Stimulated activated CD8-positive, alpha-beta memory T cell treated with anti-CD3 and anti-CD28 coated beads, Interleukin-12 subunit alpha, Interleukin-12 subunit beta, amount 100 ng/mL, for 1 hour (primary cell): ENCODE measurements around the gene GPR161.
"Not testable (repeated sequence)": the region's sequence is repeated elsewhere in the genome, so short reads cannot be mapped to it uniquely, and the experiment has no call there.

ENCODE experiments used
- DNase-seq: peaks from one replicate; pipeline ENCODE4 v3.0.0-alpha.2; 2020; ENCODE audit warnings: low read depth

Gene GPR161

DNA sequence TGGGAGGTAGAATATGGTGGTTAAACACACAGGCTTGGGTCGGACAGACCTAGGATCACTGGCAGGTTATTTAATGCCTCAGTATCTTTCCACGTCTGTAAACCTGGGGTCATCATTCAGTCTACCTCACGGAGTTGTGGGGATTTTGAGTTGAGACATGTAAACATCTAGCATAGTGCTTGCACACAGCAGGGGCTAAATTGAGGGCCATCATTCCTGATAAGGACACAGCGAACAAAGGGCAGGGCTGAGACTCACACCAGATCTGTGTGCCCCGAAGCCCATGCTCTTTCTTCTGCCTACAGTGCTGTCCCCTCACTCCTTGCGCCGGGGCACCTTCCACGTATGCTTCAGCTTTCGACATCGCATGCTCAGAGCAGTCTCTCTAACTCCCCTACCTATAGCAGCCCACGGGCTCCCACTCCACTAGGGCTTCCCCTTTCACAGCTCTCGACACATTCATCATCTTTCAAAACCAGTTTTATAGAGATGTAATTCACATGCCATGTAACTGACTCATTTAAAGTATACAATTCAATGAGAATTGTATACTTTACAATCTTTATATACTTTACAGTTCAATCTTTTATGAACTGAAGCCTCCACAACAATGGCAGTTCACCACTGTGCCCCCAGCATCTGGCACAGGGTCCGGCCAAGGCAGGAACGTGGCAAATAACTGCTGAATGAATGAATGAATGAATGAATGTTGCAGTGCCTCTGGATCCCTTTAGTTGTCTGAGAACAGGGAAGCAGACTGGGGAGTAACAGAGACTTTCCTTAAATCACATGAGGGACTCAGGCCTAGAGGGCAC, 48.0 kb downstream of the GPR161 start:
- no peak for DNase-seq

- no peak for DNase-seq
Observed at GRCh38 chr1:168087696-168088095, 49.0 kb downstream of the GPR161 start.

GRCh38 chr1:168086438-168086837, 50.3 kb downstream of the GPR161 start:
- DNase-seq: no peak

DNA sequence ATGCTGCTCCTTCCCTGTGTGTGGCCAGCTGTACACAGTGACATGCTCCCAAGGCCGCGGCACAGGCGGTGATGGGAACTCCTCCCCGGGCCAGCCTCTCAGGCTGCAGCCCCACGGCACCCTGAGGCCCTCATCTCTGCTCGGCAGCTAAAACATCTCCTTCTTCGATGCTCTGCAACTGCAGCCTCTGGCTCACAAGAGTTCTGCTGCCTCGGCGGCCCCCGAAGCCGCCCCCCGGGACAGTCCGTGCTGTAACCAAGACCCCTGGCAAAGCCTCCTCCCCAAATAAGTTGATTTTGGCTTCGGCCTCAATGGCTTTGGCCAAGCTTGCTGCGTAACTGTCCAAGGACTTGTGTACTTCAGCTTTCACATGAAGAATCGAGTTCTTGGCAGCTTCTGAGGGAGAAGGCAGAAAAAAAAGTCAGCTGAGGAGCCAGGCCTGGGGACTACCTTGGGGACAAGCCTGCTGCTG, 51.3 kb downstream of the GPR161 start:
- no peak for DNase-seq

DNA sequence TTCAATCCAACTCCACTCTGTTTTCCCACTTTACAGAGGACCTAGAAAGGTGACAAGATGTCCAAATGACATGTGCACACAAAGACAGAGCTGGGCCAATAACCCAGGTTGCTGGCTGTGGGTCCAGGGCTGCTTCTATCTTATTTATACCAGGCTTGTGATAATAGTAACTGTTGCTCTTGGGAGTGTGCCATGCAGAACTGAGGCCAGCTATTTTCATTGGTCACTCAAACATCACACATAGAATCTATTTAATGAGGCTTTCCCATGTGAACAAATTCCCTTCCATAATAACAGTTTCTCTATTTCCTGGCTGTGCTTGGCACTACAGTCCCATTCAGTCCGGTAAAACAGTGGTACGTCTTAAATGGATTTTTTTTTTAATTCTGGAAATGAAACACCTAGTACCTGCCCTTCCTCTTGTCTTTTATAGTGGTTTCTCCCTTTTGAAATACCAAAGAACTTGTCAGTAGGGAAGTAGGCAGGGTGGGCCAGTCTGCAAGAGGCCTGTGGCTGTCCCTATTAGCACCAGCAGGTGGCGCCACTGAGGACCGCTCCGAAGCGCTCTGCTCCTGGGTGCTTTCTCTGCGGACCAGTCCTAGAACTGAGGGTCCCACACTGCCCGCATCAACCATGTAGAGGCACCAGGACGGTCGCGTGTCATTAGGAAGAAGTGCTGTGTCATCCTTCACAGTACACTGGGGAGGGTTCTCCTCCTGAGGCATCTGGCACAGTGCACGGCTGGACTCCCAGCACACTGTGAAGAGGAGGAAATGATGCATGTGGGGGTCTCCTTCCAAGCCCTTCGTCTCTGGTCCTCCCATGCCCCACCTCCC, 52.1 kb downstream of the GPR161 start:
- DNase-seq: peak; percentile 37

GRCh38 chr1:168083456-168084325, 53.0 kb downstream of the GPR161 start:
- no peak for DNase-seq

DNA sequence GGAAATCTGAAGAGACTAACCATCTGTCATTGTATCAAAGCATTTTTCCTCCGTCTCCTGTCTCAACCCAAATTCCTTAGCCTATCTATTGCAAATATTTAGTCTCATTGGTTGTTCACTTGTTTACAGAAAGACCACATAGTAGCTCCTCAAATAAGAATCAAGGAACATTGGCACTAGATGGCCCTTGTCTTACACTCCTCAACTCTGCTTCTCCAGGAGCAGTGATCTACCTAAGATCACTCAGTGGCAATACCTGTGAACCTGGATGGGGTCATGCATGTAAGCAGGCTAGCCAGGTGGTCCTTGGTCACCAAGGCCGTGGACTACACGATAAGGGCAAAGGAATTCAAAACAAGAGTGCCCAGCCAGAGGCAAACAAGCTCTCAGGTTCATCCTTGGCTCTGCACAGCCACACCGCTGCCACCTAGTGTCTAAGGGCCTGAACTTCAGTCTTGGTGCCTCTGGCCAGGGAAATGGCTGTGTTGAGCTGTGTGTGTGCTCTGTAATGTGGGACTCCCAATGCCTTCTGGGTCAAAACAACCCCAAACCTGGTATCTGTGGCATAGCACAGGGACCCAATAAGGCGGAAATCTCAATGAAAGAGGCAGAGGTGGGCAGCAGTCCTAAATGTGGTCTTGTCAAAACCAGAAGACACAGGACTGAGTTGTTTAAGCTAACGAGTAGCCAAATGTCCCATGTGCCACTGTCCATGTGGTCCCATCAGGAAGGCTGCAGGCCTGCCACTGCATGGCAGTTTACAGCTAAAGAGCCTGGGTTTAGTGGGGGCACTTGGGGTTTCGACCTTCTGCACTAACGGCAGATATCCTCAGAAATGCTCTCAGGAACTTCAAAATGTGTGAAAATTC, 54.5 kb downstream of the GPR161 start:
- peak; percentile 30 for DNase-seq

DNA sequence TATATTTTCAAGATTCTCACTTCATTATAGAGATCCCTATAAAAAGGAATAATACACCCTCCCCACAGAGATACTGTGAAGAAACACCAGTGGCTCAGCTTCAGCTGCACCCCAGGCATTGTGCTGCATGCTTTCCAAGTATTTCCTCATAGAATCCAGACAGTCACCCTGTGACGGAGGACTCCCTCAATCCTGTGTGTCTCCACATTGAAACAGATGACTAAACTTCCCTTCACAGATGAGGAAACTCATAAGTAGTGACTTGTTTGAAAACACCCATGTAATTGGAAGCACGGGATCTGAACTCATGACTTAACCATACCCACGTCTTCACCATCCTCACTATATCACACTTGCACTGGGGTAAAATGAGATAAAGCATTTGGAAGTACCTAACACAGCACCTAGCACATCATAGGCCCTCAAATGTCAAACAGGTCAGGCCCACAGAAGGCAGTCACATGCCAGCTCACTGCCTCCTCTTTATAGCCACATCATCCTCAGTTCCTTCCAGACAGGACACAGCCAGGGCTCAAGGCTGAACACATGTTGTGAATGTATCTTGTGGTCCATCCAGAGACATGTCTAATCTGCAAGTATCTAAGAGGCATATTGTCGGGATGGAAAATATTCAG, 55.2 kb downstream of the GPR161 start:
- no peak for DNase-seq

- no peak for DNase-seq
Observed at GRCh38 chr1:168079761-168080160, 57.0 kb downstream of the GPR161 start.

DNA sequence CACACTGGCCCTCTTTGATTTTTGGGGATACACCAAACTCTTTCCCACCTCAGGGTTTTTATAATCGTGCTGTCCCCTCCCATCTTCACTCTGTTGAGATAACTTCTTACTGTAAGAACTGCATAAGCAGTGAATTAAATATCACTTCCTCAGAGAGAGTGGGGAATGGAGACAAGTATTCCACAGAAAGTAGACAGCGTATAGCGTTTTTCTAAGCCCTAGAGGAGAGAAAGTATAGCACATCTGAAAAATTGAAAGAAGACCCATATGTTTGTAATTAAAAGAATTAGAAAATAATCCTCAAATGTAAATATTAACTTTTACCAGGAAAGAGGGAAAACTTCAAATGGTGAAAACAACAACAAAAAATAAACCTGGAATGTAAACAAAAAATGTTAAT, 67.3 kb downstream of the GPR161 start:
- no peak for DNase-seq

DNA sequence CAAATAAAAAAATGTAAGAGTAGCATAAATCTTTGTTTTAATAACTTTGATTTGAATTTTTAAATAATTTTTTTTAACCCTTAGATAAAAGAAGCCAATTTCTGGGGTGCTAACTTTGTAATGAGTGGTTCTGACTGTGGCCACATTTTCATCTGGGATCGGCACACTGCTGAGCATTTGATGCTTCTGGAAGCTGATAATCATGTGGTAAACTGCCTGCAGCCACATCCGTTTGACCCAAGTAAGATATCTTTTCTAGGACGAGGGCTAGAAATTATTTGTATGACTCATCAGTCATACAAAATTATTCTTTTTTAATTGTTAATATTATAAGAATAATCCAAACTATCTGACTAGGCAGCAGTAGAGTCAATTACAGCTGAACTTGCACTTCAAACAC, 71.2 kb downstream of the GPR161 start:
- no peak for DNase-seq

DNA sequence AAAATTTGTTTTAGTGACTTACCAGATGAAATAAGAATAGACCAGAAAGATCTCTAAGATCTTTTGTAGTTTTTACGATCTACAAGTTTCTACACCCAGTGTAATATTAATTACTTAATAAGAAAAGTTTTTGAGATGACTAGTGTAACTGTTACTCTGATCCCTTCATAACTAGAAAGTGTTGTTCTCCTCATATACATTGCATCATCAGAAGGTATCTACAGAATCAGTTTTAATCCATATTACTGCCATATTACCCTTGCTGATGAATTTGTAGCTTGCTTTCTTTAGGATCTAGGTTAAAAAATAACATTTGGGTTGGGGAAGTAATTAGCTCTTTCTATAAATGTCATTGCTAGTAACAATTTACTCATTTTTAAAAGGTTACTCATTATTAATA, 72.5 kb downstream of the GPR161 start:
- no peak for DNase-seq

DNA sequence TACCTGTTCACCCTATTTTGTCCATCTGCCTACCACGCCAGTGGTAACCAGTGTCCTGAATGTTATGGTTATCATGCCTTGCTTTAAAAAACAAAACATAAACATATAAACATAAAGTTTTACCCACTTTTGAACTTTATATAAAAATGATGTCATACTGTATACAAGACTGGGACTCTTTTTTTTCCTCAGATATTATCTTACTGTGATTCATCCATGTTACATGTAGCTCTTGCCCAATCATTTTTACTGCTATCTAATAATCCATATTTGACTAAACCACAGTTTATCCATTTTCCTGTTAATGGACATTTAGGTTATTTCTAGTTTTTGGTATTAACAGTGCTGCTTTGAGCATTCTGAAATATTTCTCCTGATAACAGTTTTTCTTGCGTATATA, 78.8 kb downstream of the GPR161 start:
- DNase-seq: no peak

DNA sequence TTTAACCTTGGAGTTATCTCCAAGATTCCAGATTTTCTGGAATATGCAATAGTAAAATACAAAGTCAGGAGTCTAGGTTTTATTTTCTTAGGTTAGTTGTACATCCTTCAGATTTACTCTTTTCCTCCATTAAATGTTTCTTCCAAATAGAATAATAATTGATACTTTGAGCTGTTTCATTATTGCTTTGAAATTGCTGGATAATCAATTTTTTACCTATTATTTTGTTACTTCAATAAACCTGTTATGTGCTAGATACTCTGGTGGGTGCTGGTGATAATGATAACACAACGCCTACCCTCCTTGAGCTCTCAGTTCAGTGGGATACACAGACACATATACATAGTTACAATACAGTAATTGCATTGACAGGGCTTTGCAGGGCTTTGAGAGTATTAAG, 79.4 kb downstream of the GPR161 start:
- DNase-seq: no peak

- DNase-seq: not testable (repeated sequence)
Observed at GRCh38 chr1:168056152-168056551, 80.6 kb downstream of the GPR161 start.

- DNase-seq: no peak
Observed at GRCh38 chr1:168054117-168054516, 82.6 kb downstream of the GPR161 start.

DNA sequence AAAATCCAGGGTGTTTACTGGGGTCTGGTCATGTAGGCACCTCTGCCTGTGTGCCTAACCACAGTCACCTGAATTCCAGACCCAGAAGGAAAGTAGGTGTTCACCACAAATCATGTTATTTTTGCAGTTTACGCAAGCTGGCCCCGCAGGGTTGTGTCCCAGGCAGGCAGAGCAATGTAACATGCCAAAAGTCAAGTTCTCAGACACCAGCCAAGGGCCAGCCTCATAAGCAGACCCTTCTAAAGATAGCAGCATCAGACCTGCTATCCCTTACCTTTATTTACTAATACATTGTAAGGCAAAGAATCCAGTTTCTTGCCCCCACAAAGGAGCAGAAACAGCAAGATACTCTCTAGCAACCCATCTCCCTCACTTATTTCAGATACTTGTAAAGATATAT, 83.0 kb downstream of the GPR161 start:
- no peak for DNase-seq

DNA sequence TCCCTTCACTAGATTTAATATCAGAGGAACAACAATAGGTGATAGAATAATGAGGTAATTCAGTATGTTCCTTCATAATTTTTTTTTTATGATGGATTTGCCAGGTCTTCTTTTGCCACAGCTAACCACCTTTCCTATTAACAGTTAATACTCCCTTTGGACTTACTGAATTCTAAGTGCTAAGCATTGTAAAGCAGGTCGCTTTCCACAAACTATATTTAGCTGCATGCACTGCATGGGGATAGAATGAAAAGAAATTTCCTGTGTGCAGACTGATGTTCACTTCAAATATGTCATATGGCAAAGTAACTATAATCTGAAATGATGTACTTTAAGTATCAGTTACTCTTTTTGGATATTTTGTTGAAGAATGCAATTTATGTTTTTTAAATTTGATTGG, 85.8 kb downstream of the GPR161 start:
- DNase-seq: no peak

DNA sequence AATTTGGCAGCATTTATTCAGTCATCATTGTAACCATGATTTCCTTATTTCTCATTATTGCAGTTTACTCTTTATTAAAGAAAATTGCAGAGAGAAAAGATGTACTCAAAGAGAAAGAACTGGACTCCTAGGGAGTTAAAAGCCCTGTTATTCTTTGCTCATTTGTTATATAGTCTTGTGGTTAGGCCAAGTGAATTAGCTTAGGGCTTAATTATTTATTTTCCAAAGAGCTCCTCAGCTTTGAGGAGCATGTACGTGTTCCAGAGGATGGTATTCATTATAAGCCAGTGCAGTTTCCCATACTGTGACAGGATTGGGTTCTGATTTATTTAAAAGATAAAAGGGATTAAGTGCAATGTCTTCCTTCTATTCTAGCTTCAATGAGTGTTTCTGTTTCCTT, 86.4 kb downstream of the GPR161 start:
- DNase-seq: no peak

DNA sequence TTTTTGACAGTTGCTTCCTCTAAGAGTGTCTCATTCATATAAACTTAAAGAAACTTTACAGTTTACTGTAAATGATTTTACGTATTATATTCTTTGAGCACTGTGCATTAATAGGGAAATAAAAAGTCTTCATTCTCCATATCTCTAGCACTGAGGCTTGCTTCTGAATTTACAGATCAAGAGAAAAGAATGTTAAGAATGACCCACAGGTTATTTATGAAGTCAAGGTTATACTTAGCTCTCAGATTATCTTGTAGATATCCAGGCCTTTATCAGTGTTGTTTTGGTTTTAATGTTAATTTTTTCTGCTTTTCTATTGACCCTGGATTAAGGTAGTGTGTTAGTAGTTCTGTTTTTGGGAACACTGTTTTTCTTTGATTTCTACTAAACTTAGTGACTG, 91.4 kb downstream of the GPR161 start:
- DNase-seq: no peak

- DNase-seq: no peak
Observed at GRCh38 chr1:168042362-168042761, 94.4 kb downstream of the GPR161 start.
